K562 (cell line): ENCODE data around the gene SYF2. TPM values are rescaled to one million over a fixed set of nuclear protein-coding genes. Genes with fewer than 3 reads are reported as not detected.

Source experiments
- ATAC-seq: fragments of 200-7000 bp; cut with Tn5 transposase; 3 replicates; pipeline ENCODE4 v1.9.1; 2020; ENCODE audit warnings: moderate library complexity
- BruUV-seq: library from RNA; stranded (reverse); fragments of 400-500 nt; replicated peaks from 2 replicates; lab custom pipeline; 2021; lab: Mats Ljungman, UMichigan
- CTCF ChIA-PET: fragments of 300-600 bp; formaldehyde crosslinking; extraction: SDS; loops from one replicate; lab custom pipeline; 2021; ENCODE audit warnings: low intra/inter-chr PET ratio; lab: Yijun Ruan, JAX
- POLR2A ChIA-PET: fragments of 300-600, 350-650 bp; sonication (Branson Sonifier 250); formaldehyde crosslinking; extraction: SDS; loops from one replicate; lab custom pipeline; 2021; ENCODE audit warnings: antibody characterized with exemption, inconsistent platforms; lab: Yijun Ruan, JAX
- DNase-seq, 4 experiments: peaks; one replicate each; pipeline versions ENCODE4 v3.0.0 to v3.0.0-alpha.2; 2011 to 2018; ENCODE audit warnings: low spot score in 3 of 4, mixed read lengths in 3 of 4; ENCODE audit errors: extremely low read depth in 1 of 4
- FAIRE-seq: peaks from 2 replicates; lab custom pipeline; 2011; peaks lifted over from hg19 to GRCh38; lab: Jason Lieb, UNC
- H2AFZ ChIP-seq: 2 replicates; pipeline ENCODE4 v1.6.0; 2011; ENCODE audit warnings: low read depth, low read length, control low read depth, inconsistent platforms
- H3K27ac ChIP-seq: fragments of 200-600 bp; 3 replicates; pipeline ENCODE4 v1.8.0; 2011; ENCODE audit warnings: low read depth, mild to moderate bottlenecking, control low read depth, inconsistent platforms, low read length, moderate library complexity, mixed read lengths; ENCODE audit errors: extremely low read depth
- H3K27me3 ChIP-seq, 2 experiments: fragments of 300-600 bp in 1 of 2; 2 replicates in 1 of 2; 3 replicates in 1 of 2; pipeline versions ENCODE4 v1.6.0 to v1.8.0; 2011; ENCODE audit warnings: inconsistent platforms in 2 of 2, low read length in 2 of 2, mild to moderate bottlenecking in 1 of 2, mixed read lengths in 1 of 2, moderate library complexity in 1 of 2; ENCODE audit not compliant: control insufficient read depth in 2 of 2, insufficient read depth in 2 of 2
- H3K36me3 ChIP-seq: fragments of 300-600 bp; 3 replicates; pipeline ENCODE4 v1.8.0; 2011; ENCODE audit warnings: mild to moderate bottlenecking, low read length, inconsistent platforms; ENCODE audit not compliant: control insufficient read depth, insufficient read depth
- H3K4me1 ChIP-seq, 2 experiments: fragments of 200-600 bp in 1 of 2; replicated peaks in 1 of 2; 2 replicates in 1 of 2; 3 replicates in 1 of 2; pipeline versions ENCODE4 v1.5.1 to v1.8.0; 2011; ENCODE audit warnings: inconsistent platforms in 2 of 2, low read length in 2 of 2, mild to moderate bottlenecking in 1 of 2, mixed read lengths in 1 of 2, moderate library complexity in 1 of 2; ENCODE audit not compliant: control insufficient read depth in 2 of 2, insufficient read depth in 2 of 2
- H3K4me2 ChIP-seq: 2 replicates; pipeline ENCODE4 v1.6.1; 2011; ENCODE audit warnings: low read length, control low read depth, inconsistent platforms, mixed read lengths; ENCODE audit not compliant: insufficient read depth
- H3K4me3 ChIP-seq: fragments of 200-600 bp; sonication (generic), shearing (Covaris generic); 2 replicates; pipeline ENCODE4 v1.5.1; 2016; ENCODE audit warnings: control low read depth, inconsistent platforms
- H3K79me2 ChIP-seq: fragments of 200-600 bp; 3 replicates; pipeline ENCODE4 v1.8.0; 2011; ENCODE audit warnings: low read length, inconsistent platforms; ENCODE audit not compliant: control insufficient read depth, insufficient read depth
- H3K9ac ChIP-seq, 2 experiments: 2 replicates each; pipeline versions ENCODE4 v1.6.0 to v1.6.1; 2011; ENCODE audit warnings: low read depth in 2 of 2, low read length in 2 of 2, control low read depth in 1 of 2, inconsistent platforms in 1 of 2, mild to moderate bottlenecking in 1 of 2, mixed read lengths in 1 of 2; ENCODE audit not compliant: insufficient read depth in 1 of 2
- H3K9me1 ChIP-seq: one replicate; pipeline ENCODE4 v1.6.0; 2011; ENCODE audit warnings: inconsistent platforms, mild to moderate bottlenecking, low read length, moderate library complexity; ENCODE audit not compliant: control insufficient read depth, insufficient read depth
- H3K9me3 ChIP-seq: replicated peaks from 2 replicates; pipeline ENCODE4 v1.5.1; 2011; ENCODE audit warnings: low read depth, low read length, inconsistent platforms; ENCODE audit not compliant: control insufficient read depth, insufficient read depth
- H4K20me1 ChIP-seq: replicated peaks from 2 replicates; pipeline ENCODE4 v1.6.1; 2011; ENCODE audit warnings: low read length, inconsistent platforms, mixed read lengths; ENCODE audit not compliant: control insufficient read depth, insufficient read depth
- BRCA1 ChIP-seq, 2 experiments: fragments of 450-650 bp in 1 of 2; sonication (generic) in 1 of 2; formaldehyde crosslinking in 1 of 2; IDR thresholded peaks; 2 replicates each; pipeline versions ENCODE4 v1.5.0 to v1.6.1; 2017 to 2020; ENCODE audit warnings: mild to moderate bottlenecking in 1 of 2, missing genetic modification reagents in 1 of 2
- KLF16 ChIP-seq: IDR thresholded peaks from 2 replicates; pipeline ENCODE4 v1.6.1; 2016; ENCODE audit warnings: antibody characterized with exemption
- NR3C1 ChIP-seq: sonication (generic); formaldehyde crosslinking; IDR thresholded peaks from 2 replicates; pipeline ENCODE4 v1.8.1; 2022; ENCODE audit warnings: missing genetic modification reagents
- PYGO2 ChIP-seq: fragments of 450-650 bp; IDR thresholded peaks from 2 replicates; pipeline ENCODE4 v1.6.1; 2016; ENCODE audit warnings: mild to moderate bottlenecking, missing genetic modification characterization, moderate library complexity, missing compliant biosample characterization
- SRSF3 ChIP-seq: fragments of 200-400 bp; formaldehyde crosslinking; IDR thresholded peaks from 2 replicates; pipeline ENCODE4 v1.6.1; 2016; ENCODE audit warnings: mild to moderate bottlenecking, low read length, moderate library complexity; ENCODE audit not compliant: insufficient read depth
- ZNF436 ChIP-seq: fragments of 250-450, 450-650 bp; sonication (Bioruptor Pico); formaldehyde crosslinking; IDR thresholded peaks from 2 replicates; pipeline ENCODE4 v1.7.0; 2020; ENCODE audit warnings: mild to moderate bottlenecking
- ZNF444 ChIP-seq: fragments of 250-450 bp; sonication (Bioruptor Pico); IDR thresholded peaks from 2 replicates; pipeline ENCODE4 v1.4.0; 2020; ENCODE audit warnings: mild to moderate bottlenecking, moderate library complexity
- WGBS: fragments of 100-300 bp; shearing (Covaris generic); methylation state at CpG from one replicate; pipeline ENCODE4 v1.1.6; 2016; ENCODE audit warnings: low coverage, mixed read lengths; ENCODE audit not compliant: insufficient coverage; ENCODE audit errors: missing lambda C conversion rate; 5-methylcytosine and 5-hydroxymethylcytosine counted together
- in situ Hi-C: fragments of 300-500 bp; cut with MboI; formaldehyde crosslinking; loops from 4 replicates; pipeline ENCODE4 v1.15.0; 2018; ENCODE audit warnings: inconsistent platforms, mixed read lengths
- intact Hi-C: fragments of 100-400 bp; cut with micrococcal nuclease; formaldehyde crosslinking; loops from 2 replicates; pipeline ENCODE4 v1.14.2; 2022
- polyA plus RNA-seq, 8 experiments: library from polyadenylated mRNA; depleted of rRNA in 4 of 8; stranded (reverse) in 5 of 8; unstranded in 3 of 8; fragments of >200 nt; fragmentation: Nextera tagmentation in 2 of 8; fragmentation: Illumina TruSeq in 1 of 8; extraction: Ambion mirVana in 2 of 8; extraction: Trizol in 1 of 8; gene quantifications; 2 replicates each; pipeline versions ENCODE4 v1.2.1 to v1.2.3, GENCODE V29; 2011 to 2014; ENCODE audit warnings: inconsistent platforms in 1 of 8, missing spikeins in 1 of 8
- total RNA-seq, 7 experiments: library from RNA; depleted of rRNA in 6 of 7; stranded (reverse); fragments of >200 nt in 6 of 7; fragmentation: Illumina TruSeq in 2 of 7; extraction: Trizol in 2 of 7; gene quantifications; 2 replicates each; pipeline versions ENCODE4 v1.2.1 to v1.2.3, GENCODE V29; 2011 to 2021; ENCODE audit warnings: low replicate concordance in 1 of 7
- TF ChIP-seq, protein P1 (sequence below): sonication (generic); formaldehyde crosslinking; IDR thresholded peaks from 2 replicates; pipeline ENCODE4 v1.8.0; 2023; ENCODE audit warnings: mild to moderate bottlenecking, missing genetic modification reagents
- TF ChIP-seq, protein P2 (sequence below), 2 experiments: IDR thresholded peaks in 1 of 2; conservative IDR thresholded peaks in 1 of 2; 2 replicates each; pipeline ENCODE4 v1.6.1; 2016; ENCODE audit warnings: low read depth in 2 of 2, mild to moderate bottlenecking in 1 of 2, missing compliant biosample characterization in 1 of 2, missing genetic modification characterization in 1 of 2, moderate library complexity in 1 of 2

Gene SYF2
- total and polyA plus RNA-seq, 9 of the 15 experiments (the other 6 are each of a cell fraction or from before 2014, with no cell fraction given) = 20.9 to 69.0 (median 43.2) TPM

DNA sequence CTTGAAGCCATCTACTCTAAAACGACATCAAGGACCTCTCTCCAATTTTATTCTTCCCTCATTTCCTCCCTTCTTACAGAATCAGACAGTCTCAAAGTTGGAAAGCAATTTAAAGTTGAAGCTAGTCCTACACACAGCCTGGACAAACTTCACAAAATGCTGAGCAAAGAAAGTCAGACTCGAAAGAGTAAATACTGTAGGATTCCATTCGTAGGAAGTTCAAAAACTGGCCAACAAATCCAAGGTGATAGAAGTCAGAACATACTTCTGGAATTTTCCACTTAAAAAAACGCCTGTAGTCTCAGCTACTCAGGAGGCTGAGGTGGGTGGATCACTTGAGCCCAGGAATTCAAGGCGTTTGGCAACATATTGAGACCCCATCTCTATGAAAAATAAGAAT, 19.6 kb downstream of the SYF2 start (continued):
- TF ChIP-seq, protein P1, sequence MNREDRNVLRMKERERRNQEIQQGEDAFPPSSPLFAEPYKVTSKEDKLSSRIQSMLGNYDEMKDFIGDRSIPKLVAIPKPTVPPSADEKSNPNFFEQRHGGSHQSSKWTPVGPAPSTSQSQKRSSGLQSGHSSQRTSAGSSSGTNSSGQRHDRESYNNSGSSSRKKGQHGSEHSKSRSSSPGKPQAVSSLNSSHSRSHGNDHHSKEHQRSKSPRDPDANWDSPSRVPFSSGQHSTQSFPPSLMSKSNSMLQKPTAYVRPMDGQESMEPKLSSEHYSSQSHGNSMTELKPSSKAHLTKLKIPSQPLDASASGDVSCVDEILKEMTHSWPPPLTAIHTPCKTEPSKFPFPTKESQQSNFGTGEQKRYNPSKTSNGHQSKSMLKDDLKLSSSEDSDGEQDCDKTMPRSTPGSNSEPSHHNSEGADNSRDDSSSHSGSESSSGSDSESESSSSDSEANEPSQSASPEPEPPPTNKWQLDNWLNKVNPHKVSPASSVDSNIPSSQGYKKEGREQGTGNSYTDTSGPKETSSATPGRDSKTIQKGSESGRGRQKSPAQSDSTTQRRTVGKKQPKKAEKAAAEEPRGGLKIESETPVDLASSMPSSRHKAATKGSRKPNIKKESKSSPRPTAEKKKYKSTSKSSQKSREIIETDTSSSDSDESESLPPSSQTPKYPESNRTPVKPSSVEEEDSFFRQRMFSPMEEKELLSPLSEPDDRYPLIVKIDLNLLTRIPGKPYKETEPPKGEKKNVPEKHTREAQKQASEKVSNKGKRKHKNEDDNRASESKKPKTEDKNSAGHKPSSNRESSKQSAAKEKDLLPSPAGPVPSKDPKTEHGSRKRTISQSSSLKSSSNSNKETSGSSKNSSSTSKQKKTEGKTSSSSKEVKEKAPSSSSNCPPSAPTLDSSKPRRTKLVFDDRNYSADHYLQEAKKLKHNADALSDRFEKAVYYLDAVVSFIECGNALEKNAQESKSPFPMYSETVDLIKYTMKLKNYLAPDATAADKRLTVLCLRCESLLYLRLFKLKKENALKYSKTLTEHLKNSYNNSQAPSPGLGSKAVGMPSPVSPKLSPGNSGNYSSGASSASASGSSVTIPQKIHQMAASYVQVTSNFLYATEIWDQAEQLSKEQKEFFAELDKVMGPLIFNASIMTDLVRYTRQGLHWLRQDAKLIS (CRISPR knock-in tag) = no peak

DNA sequence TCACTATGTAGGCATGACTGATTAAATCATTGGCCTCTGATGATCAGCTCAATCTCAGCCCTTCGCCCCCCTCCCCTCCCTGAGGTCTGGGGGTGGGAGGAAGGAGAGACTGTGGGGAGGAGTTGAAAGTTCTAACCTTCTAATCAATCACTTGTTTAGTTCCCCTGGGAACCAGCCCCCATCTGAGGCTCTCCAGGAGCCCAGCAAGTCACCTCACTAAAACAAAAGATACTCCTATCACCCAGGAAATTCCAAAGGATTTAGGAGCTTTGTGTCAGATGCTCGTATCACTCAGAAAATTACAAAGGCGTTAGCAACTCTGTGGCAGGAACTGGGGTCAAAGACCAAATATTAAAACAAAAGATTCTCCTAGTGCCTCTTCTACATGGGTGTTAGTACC, 21.6 kb downstream of the SYF2 start:
- intact Hi-C loops = no loop called here
- no peak overlapping the region; a peak in 1 of 4 replicates for H3K9ac ChIP-seq
- no peaks in the 10 kb centered on the region for H3K36me3 ChIP-seq
- H3K4me2 ChIP-seq = no peak overlapping the region
- CTCF ChIA-PET = no interaction called here
- ATAC-seq (no peak), DNase-seq (no peak), FAIRE-seq (no peak)
- no peak overlapping the region for H3K4me3 ChIP-seq
- H3K9me1 ChIP-seq = no peaks in the 10 kb centered on the region
- in situ Hi-C loops = no loop called here
- WGBS = 11% methylated on average over 3 of the region's 3 CpGs
- BruUV-seq = no TSS peak
- no peaks in the 10 kb centered on the region for H3K9me3 ChIP-seq
- H3K4me1 ChIP-seq = peaks cover 3 to 5% of the 10 kb centered on the region in 2 experiments; a peak in 4 of 5 replicates
- POLR2A ChIA-PET = interaction anchor here (0.6 to 13.3 kb wide), 5 partner anchors 11 to 398 kb away, joined by 3 to 113 read pairs (median 4); partner anchors contain the start of gene SYF2
- TF ChIP-seq ZNF436 (CRISPR knock-in tag) (no peak), BRCA1 (IDR thresholded peaks at IDR 0.05) (no peak), BRCA1 (CRISPR knock-in tag; IDR thresholded peaks at IDR 0.05) (no peak), PYGO2 (no peak), NR3C1 (CRISPR knock-in tag) (no peak), KLF16 (no peak), SRSF3 (no peak), ZNF444 (CRISPR knock-in tag) (no peak)
- TF ChIP-seq, protein P2, sequence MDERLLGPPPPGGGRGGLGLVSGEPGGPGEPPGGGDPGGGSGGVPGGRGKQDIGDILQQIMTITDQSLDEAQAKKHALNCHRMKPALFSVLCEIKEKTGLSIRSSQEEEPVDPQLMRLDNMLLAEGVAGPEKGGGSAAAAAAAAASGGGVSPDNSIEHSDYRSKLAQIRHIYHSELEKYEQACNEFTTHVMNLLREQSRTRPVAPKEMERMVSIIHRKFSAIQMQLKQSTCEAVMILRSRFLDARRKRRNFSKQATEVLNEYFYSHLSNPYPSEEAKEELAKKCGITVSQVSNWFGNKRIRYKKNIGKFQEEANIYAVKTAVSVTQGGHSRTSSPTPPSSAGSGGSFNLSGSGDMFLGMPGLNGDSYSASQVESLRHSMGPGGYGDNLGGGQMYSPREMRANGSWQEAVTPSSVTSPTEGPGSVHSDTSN (CRISPR knock-in tag; IDR thresholded peaks at IDR 0.05; ENCODE audit: low read depth) = no peak
- TF ChIP-seq, protein P2 (tag; conservative IDR thresholded peaks at IDR 0.05; ENCODE audit: low read depth) = no peak
- H3K27me3 ChIP-seq = peaks cover 0 to 7% of the 10 kb centered on the region in 2 experiments; a peak in 1 of 5 replicates
- 0 out of 2 replicates have a peak, but pooled peaks cover 2% of the 10 kb centered on the region for H4K20me1 ChIP-seq
- no peak overlapping the region for H2AFZ ChIP-seq
- no peaks in the 10 kb centered on the region for H3K79me2 ChIP-seq
- no peak overlapping the region for H3K27ac ChIP-seq
